ENCODE measurements around the gene ST6GAL1. TPM values are rescaled to one million over a fixed set of nuclear protein-coding genes. Genes with fewer than 3 reads are reported as not detected.

Gene ST6GAL1
- total and polyA plus RNA-seq, 2 of the 13 experiments (the other 11 are each of a cell fraction or from before 2014, with no cell fraction given), result 79.9 to 164 TPM

DNA sequence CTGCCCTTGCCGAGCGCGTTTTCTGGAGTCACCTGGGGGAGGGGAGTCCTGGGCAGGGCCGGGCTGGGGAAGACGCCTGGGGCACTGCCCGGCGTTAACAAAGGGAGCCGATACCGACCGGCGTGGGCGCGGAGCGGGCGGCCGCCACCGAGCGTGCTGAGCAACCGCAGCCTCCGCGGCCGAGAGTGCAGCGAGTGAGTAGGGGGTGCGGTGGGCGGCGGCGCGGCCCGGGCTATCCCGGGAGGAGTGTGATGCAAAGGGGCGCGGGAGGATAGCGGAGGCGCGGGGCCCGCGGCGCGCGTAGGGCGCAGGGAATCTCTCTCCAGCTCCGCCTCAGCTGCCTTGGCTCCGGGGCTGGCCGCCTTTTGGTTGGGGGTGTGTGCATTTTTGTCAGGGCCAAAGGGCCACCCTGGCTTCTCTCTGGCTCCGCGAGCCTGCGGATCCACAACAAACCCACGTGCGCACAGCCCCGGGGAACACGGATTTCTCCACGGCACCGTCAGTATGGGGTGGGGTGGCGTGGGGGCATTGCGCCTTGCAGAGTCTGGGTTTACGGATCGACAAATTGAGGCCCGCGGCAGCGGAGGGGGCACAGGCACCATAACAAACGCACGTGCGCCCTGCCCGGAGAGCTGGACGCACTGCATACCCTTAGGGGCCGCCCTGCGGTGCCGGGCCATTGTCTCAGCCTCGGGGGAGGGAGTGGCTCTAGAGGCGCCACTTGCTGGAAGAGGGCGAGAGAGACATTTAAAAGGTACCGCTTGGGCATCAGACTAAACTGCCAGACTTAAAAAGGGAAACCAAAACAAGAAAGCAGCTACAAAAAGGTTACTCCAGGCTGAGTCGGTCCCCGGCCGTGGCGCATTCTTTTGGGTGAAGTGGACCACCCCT, 560 bp downstream of the ST6GAL1 start (continued):
- no peak for TF ChIP-seq NR0B2 (CRISPR knock-in tag; IDR thresholded peaks at IDR 0.05)
- no peak for TF ChIP-seq HCFC1 (IDR thresholded peaks at IDR 0.05; ENCODE audit: low read depth, low read length)
- TF ChIP-seq STAT5B (CRISPR knock-in tag; IDR thresholded peaks at IDR 0.05), result no peak
- TF ChIP-seq, protein P1, sequence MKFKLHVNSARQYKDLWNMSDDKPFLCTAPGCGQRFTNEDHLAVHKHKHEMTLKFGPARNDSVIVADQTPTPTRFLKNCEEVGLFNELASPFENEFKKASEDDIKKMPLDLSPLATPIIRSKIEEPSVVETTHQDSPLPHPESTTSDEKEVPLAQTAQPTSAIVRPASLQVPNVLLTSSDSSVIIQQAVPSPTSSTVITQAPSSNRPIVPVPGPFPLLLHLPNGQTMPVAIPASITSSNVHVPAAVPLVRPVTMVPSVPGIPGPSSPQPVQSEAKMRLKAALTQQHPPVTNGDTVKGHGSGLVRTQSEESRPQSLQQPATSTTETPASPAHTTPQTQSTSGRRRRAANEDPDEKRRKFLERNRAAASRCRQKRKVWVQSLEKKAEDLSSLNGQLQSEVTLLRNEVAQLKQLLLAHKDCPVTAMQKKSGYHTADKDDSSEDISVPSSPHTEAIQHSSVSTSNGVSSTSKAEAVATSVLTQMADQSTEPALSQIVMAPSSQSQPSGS (CRISPR knock-in tag; IDR thresholded peaks at IDR 0.05), result no peak
- no peak for TF ChIP-seq PHB2 (IDR thresholded peaks at IDR 0.05; ENCODE audit: partially characterized antibody)
- no peak for TF ChIP-seq IRF1 (CRISPR knock-in tag; IDR thresholded peaks at IDR 0.05; ENCODE audit: low read depth)
- no peak for TF ChIP-seq CEBPZ (IDR thresholded peaks at IDR 0.05; ENCODE audit: low read length)
- TF ChIP-seq ZNF800 (CRISPR knock-in tag; IDR thresholded peaks at IDR 0.05), result peak; percentile 98
- TF ChIP-seq RAD51 (IDR thresholded peaks at IDR 0.05; ENCODE audit: borderline replicate concordance), result no peak
- TF ChIP-seq RCOR2 (CRISPR knock-in tag; IDR thresholded peaks at IDR 0.05), result no peak
- TF ChIP-seq, protein P2, sequence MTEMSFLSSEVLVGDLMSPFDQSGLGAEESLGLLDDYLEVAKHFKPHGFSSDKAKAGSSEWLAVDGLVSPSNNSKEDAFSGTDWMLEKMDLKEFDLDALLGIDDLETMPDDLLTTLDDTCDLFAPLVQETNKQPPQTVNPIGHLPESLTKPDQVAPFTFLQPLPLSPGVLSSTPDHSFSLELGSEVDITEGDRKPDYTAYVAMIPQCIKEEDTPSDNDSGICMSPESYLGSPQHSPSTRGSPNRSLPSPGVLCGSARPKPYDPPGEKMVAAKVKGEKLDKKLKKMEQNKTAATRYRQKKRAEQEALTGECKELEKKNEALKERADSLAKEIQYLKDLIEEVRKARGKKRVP (CRISPR knock-in tag; IDR thresholded peaks at IDR 0.05), result 0 out of 4 replicates have a peak, but pooled peaks of 1 of the 2 experiments have one; percentile 32
- no peak for TF ChIP-seq ELF4 (CRISPR knock-in tag; IDR thresholded peaks at IDR 0.05; ENCODE audit: borderline replicate concordance)
- TF ChIP-seq CREB1 (IDR thresholded peaks at IDR 0.05), result no peak
- TF ChIP-seq CREB1 (CRISPR knock-in tag; IDR thresholded peaks at IDR 0.05), result no peak

Data from HepG2 (cell line).